Right lobe of liver (tissue), 4 donors: ENCODE results near the gene B3GNT8.

Experiments used
- CTCF ChIP-seq, 4 donors: fragments of 200-600 bp in 3 of 4; fragments of 450-650 bp in 1 of 4; IDR thresholded peaks; one replicate each; pipeline versions ENCODE4 v1.5.1 to v1.8.0; 2016 to 2022; ENCODE audit warnings: antibody characterized with exemption in 4 of 4, mild to moderate bottlenecking in 2 of 4
- POLR2A ChIP-seq: fragments of 450-650 bp; IDR thresholded peaks from one replicate; pipeline ENCODE4 v1.6.1; 2017; ENCODE audit warnings: antibody characterized with exemption, mild to moderate bottlenecking
- donor health status: DM: no; HTN: no; CAD: no.
- donor health status: DM: no; HTN: no; CAD: no.
- donor health status: DM: no; HTN: yes; CAD: no.

DNA sequence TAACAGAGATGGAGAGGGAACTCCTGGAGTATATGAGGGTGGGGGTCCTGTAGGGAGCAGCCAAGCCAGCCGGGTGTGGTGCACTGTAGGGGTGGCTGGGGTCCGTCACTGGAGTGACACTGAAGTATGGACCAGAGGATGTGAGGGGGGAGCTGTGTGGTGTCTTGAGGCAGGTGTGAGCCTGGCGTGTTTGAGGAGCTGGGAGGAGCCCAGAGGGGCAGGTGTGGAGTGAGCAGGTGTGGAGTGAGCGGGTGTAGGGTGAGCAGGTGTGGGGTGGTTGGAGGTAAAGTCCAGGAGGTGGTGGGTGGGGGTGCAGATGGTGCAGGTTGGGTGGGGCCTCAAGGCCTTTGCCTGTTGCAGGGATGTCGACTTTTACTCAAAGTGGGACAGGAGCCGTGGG, 5.9 kb downstream of the B3GNT8 start:
- no peak for TF ChIP-seq CTCF (IDR thresholded peaks at IDR 0.05)
- no peak for TF ChIP-seq POLR2A
